NCI-H1694 (cell line): ENCODE data around the gene LIX1.
"Not testable (repeated sequence)": the region's sequence is repeated elsewhere in the genome, so short reads cannot be mapped to it uniquely, and the experiment has no call there.

ENCODE experiments used
- DNase-seq: peaks from one replicate; lab custom pipeline; 2025; lab: John Stamatoyannopoulos, UW

The LIX1 gene

DNA sequence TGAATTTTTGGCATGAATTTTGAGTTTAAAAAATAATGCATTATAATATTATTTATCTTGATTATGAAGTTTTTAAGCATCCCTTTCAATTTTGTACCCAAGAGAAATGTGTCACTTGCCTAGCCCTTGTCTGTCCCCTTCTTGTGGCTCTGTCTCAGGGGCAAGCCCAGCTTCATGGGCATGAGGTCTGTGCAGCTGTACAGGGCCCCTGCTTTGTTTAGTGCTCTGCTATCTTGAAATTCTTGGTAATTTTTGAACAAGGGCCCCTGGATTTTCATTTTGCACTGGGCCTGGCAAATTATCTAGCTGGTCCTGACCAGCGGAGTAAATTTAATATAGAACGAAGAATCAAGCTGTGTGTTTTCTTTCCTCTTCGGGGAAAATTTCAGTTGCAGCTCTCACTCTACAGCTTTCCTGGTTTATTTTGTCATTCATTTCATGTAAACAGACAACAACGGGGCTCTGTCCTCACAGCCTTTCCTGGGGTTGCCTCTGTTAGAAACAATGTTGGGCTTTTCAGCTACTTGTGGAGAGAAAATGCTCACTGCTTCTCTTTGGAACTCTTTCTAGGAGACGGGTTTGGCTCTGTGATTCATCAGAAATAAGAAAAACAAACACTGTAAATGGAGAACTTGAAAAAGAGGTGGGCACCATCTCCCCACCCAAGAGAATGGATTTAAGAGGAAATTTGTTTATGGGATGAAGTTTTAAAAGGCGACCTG lies 41.1 kb downstream of the LIX1 start:
- no peak for DNase-seq

DNA sequence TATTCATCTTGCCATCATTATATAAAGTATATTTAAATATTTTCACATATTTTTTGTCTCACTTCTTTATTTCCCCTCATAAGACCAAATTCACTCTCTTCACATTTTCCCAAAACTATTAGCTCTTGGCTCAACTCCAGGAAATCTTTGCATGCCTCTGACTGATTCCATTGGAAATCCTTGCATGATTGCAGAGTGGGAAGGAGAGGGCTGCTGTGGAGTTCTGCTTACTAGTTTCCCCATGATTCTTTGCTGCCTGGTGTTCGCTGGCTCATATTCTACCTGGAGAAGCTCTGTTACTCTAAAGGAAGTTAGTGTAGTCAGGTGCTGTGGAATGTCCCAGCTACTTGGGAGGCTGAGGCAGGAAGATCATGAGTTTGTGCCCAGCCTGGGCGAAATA lies 41.9 kb downstream of the LIX1 start:
- DNase-seq, result no peak

DNA sequence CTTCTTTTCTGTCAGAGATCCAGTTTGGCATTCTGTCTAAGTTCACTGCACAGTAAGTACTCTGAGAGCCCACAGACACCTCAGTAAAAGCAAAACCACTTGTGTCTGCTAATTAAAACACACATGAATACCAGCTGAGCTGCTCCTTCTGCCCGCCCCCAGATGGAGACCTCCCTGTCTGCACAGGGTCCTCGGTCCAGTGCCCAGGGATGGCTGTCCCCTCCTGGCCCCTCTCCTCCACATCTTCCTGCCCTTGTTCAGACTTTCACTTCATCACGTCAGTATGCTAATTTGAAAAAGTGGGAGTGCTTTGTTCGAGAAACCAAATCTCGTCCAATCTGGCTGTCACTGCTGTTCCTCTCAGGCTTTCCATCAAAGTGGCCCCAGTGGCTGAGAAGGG lies 43.5 kb downstream of the LIX1 start:
- no peak for DNase-seq

DNA sequence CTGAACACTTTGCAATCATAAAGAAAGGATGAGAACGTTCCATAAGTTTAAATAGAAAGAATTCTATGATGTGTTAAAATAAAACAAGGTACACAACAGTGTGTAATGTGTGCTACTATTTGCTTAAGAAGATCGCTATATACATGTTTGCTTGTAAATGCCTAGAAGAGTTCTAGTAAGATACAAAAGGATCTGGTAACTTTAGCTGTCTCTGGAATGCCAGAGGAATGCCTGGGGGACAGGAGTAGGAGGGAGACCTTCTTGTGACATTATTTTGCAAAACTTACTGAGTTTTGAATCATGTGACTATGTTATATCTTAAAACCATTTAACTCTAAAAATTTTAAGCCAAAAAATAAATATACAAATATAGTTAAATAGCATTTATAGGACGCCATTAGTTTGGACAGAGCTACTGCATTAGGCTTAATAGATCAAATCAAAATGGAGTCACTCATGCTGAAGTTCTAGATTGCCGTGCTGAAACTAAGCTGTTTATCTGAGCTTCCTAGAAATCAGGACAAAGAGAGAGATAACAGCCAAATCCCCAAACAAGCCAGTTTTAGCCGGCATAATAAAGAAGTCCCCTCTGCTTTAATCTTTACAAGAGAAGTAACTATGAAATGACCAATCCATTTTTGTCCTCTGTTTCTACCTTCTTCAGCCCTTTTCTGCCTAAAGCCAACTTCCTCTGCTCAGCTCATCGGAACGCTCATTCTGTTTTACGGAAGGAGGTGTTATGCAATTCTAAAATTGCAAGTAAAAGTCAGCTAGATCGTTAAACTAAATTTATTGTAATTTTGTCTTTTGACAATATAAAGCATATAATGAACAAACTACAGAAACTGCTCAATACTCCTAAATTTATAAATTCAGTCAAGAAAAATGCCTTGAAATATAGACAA lies 44.8 kb downstream of the LIX1 start:
- no peak for DNase-seq

DNA sequence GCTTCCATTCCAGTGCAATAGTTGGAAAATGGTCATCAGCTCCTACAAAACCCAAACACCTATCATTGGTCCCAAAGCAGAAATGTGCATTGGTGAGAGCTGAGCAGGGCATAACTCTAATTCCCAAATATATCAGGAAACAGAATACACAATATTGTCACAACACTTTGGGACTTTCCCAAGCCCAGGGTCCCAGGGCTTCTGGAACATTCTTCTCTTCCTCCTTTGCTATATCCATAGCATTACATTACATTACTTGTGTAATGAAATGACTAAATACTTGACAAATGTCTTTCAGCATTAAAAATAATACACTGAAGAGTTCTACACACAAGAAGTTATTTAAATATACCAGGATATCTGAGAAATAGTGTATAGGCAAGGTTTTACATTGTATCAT lies 45.6 kb downstream of the LIX1 start:
- DNase-seq, result no peak

DNA sequence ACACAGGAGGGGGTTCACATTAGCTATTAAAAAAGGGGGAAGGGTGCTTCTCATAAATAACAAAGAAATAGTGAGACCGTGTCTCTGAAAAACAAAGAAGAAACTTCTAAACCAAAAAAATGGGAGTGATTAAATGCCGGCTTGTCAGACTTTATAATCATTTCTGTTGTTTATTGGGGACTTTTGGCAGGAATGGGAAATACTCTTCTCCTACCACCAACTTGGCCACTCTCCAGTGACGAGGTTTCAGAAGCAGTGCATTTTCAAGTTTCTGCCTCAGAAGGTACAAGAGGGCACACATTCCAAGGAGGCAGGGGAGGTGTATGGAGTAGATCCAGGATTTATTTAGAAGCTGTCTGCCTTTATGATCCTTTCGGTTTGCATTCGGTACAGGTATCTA lies 46.2 kb downstream of the LIX1 start:
- DNase-seq, result no peak

DNA sequence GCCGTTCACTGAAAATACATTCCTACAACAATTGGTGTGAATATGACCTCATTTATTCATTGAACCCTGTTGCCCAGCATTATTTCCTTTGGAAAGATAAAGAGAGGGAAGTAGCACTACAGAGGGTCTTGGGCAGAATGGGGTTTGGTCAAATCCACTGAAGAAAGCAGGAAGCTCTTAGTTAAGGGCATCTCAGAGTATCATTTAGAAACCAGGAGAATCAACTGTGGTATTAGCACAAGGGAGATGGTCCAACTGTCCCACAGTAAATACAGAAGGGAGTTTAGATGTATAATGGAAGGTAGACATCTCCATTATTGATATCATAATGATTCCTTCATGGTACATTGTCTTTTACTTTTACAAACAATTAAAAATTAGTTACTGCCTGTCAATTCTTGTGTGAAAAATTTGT lies 47.1 kb downstream of the LIX1 start:
- DNase-seq, result no peak

DNA sequence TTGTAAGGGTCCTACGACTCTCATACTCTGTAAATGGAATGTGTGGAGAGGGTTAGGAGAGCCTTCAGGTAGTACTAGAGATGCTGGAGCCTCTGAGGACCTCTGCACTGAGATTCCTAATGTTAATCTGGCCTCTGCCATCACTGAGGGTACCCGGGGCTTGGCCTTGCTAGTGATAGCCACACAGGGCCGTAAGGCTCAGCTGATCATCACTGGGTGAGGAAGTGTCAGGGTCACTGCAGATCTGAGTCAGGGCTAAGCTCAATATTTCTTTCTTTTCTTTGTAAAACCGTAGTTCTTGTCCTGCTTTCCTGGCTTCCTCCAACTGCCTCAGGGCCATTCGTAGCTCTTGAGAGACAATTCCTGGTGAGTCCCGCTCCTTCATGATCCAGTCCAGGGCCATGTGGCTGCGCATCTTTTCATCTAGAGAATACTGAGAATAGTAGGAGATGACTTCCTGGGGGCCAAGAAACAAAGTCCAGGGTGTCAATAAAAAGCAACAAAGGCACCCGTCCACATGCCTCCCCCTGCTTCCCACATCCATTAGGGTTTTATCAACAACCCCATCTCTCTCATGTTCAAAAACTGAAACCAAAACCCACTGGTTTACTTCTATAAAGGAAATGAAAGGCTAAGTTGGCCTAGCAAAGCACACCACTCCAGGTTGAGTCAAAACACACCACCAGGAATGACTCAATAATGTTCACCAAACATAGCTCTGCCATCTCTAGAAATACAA lies 47.7 kb downstream of the LIX1 start:
- DNase-seq, result no peak

DNA sequence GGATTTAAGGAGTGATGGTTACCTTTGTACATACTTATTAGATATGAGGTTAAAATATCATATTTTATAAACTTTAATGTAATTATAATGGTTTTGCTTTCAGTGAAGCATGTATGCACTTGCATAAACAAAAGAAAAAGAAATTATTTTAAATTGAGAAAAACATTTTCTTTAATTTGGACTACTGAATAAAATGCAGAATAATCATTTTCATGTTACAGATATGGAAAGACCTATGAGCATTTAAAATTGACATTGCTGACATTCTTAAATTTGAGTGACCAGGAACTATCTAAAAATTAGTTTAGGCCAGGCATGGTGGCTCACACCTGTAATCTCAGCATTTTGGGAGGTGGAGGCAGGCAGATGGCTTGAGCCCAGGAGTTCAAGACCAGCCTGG lies 49.2 kb downstream of the LIX1 start:
- DNase-seq, result no peak

DNA sequence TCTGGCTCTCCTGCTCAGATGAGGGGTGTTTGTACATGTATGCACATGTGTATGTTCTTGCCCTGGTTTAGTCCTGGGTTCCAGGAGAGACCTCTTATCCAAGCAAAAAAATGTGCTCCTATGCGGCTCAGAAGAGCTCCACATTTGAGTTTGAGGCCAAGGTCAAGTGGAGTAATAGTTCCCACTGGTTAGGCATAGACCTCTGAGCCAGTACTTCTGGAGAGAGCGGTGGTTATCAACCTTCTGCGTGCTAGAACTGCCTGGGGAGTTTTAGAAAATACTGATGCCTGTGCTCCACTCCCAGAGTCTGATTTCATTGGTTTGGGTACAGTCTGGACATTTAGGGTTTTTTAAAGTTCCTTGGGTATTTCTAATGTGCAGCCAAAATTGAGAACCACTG lies 51.5 kb downstream of the LIX1 start:
- DNase-seq, result no peak

DNA sequence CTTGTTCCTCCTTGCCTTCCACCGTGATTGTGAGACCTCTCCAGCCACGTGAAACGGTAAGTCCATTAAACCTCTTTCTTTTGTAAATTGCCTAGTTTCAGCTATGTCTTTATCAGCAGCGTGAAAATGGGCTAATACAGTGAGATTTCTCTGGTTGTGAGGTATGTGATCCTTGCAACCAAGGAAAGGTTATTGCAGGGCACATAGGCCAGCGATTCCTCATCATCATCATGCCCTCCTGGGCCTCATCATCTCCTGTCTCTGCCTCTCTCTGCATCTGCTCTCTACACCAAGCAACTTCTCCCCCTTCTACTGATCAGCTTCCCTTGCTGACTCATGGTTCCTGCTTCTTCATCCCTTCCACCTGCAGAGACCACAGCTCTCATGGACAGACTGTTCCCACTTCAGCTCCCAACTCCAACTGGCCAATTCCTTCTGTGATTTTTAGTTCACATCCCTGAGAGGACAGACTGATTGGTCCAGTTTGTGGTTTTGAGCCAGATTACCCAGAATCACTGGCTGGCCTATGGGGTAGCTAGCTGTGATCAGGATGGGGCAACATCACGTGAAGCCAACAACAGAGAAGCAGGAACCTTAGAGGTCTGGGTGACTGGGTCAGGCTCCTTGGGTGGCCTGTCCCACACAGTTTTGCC lies 53.1 kb downstream of the LIX1 start:
- DNase-seq, result no peak

DNA sequence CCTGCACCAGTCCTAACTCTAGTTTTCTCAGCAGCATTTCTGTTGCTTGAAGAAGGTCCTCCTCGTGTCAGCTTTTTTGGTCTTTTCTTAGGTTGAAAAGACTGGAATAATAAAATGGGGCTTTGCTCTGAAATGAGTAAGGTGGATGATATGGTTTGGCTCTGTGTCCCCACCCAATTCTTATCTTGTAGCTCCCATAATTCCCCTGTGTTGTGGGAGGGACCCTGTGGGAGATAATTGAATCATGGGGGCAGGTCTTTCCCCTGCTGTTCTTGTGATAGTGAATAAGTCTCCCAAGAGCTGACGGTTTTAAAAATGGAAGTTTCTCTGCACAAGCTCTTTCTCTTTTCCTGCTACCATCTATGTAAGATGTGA lies 53.6 kb downstream of the LIX1 start:
- no peak for DNase-seq

DNA sequence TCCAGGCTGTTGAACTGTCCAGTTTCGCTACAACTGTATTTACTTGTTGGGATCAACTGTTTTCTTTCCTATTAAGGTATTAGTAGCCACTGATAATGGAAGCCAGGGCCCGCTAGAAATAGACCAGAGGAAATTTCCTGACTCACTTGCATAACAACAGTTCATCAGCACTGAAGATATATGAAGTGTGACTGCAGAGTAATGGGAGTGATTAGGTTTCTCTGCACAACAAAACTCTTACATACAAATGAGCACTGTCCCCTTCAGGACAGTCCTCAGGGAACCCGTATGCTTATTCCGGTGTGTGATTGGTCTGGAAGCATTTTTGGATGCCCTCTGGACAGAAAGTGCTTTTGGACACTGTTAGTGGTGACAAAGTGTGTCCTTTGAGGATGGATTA lies 55.3 kb downstream of the LIX1 start:
- DNase-seq, result no peak

DNA sequence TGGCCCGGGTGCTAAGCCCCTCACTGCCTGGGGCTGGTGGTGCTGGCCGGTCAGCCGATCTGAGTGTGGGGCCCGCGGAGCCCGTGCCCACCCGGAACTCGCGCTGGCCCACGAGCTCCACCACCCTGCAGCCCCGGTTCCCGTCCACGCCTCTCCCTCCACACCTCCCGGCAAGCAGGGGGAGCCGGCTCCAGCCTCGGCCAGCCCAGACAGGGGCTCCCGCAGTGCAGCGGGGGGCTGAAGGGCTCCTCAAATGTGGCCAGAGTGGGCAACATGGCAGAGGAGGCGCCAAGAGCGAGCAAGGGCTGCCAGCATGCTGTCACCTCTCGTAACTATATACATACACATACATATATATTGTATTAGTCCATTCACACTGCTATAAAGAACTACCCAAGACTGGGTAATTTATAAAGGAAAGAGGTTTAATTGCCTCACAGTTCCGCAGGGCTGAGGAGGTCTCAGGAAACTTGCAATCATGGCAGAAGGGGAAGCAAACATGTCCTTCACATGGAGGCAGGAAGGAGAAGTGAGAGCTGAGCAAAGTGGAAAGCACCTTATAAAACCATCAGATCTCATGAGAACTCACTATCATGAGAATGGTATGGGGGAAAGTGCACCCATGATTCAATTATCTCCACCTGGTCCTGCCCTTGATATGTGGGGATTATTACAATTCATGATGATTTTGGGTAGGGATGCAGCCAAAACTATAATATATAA lies 56.8 kb downstream of the LIX1 start:
- DNase-seq, result no peak

DNA sequence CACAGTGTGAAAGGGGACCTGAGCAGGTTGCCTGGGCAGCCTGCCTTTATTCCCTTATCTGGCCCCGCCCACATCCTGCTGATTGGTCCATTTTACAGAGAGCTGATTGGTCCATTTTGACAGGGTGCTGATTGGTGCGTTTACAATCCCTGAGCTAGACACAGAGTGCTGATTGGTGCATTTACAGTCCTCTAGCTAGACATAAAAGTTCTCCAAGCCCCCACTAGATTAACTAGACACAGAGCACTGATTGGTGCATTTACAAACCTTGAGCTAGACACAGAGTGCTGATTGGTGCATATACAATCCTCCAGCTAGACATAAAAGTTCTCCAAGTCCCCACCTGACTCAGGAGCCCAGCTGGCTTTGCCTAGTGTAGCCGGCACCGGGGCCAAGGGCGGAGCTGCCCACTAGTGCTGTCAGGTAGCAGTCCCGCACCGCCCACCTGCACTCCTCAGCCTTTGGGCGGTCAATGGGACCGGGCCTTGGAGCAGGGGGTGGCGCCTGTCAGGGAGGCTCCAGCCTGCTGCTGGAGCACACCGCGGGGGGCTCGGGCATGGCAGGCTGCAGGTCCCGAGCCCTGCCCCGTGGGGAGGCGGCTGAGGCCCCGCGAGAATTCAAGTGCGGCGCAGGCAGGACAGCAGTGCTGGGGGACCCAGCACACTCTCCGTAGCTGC lies 57.5 kb downstream of the LIX1 start:
- DNase-seq, result not testable (repeated sequence)

DNA sequence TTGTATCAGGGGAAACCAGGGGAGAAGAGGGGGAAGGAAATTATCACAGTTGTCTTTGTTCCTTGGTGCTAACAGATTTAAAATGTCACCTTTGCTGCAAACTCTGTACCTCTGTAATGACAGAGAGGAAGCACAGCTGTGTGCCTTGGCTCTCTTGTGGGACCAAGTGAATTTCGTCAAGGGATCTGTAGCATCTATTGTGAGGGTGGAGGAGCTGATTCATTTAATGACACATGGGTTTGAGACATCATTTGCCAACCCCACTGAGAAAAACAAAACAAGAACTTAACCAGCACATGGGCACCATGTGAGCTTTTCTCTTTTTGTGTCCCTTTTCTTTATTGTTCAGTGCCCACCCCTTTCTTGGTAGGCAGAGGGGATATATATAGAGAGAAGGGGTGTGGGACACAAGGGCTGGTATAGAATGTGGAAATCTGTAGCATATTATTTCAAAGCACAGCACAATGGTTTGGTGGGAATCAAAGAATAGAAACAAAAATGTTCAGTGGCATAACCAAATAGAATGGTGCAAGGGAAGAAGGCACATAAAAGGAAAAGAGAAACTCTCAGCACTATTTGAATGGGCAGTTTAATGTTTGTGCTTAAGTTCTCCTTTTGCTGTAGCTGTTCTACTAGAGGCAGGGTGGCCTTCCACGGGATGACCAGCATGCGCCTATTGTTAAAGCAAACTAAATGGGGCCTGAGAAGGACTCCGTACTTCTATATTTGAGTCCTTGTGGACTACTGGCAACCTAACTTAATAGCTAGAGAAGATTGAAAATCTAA lies 63.3 kb downstream of the LIX1 start:
- DNase-seq, result no peak

DNA sequence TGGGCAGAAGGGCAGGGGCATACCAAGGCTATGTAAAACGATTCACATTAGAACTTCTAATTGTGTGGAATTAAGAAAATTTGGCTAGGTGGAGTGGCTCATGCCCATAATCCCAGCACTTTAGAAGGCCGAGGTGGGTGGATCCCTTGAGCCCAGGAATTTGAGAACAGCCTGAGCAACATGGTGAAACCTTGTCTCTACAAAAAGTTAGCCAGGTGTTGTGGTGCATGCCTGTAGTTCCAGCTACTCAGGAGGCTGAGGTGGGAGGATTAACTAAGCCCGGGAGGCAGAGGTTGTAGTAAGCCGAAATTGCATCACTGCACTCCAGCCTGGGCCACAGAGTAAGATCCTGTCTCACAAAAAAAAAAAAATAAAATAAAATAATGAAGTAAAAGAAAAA lies 65.2 kb downstream of the LIX1 start:
- DNase-seq, result no peak

DNA sequence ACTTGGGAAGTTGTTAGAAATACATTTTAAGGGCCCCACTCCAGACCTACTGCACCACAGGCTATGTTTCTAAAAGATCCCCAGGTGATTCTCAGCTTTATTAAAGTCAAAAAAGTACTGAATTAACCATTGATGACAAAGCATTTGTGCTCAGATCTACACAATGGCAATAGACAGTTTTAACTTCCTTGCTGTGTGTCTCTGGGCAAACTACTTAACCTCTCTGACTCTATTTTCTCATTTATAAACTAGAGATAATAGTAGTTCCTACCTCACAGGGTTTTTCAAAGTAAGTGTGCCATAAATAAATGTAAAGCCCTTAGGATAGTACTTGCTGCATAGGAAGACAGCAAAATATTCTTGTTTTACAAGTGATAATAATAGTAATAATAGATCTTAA lies 66.3 kb downstream of the LIX1 start:
- DNase-seq, result no peak

DNA sequence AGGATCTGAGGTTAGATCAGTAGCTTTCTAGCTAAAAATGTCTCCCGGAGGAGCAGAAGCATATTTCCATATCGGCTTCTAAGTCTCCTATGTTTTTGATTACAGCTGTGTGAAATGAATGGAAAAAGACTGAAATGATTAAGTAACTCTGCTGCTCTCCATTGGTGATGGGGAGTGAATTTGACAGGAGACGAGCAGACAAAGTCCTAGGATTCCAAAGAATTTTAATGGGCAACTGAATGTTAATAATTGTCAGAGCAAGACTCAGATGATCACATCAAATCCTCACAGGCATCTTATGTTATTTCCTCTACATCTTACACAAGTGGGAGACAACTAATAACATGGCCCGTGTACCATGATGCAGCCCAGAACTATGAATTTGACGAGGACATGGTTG lies 66.8 kb downstream of the LIX1 start:
- no peak for DNase-seq

DNA sequence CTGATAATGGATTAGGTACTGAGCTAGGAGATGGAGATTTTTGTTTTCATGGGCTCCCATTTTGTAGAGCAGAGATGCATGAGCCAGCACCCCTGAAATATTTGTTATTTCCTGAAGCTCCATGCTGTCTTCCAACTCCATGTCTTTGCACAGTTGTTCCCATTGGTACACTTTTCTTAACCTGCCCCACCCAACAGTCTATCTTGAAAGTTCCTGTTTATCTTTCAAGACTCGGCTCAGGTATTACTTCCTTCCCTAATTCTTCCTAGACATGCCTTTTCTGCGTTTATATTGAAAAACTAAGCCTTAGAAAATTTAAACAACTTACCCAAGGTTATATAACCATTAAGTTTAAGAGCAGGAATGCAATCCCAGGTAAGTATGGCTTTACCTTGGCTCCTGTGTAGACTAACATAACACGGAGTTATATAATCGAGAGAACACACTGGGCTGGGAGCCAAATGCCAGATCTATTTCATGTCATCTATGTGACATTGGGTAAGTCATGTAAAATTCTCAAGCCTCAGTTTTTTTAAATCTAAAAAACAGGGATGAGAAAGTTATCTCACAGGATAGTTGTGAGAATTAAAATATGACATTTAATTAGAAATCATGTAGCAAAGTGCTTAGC lies 67.4 kb downstream of the LIX1 start:
- no peak for DNase-seq
